HepG2 (cell line): ENCODE measurements around the gene IL1RL1. TPM values are rescaled to one million over a fixed set of nuclear protein-coding genes. Genes with fewer than 3 reads are reported as not detected.

Experiments
- ATAC-seq: fragments of 200-7000 bp; cut with Tn5 transposase; 3 replicates; pipeline ENCODE4 v1.9.1; 2020; ENCODE audit warnings: mild to moderate bottlenecking, moderate library complexity
- BruUV-seq: library from RNA; stranded (reverse); fragments of 400-500 nt; replicated peaks from 2 replicates; lab custom pipeline; 2021; lab: Mats Ljungman, UMichigan
- CTCF ChIA-PET: fragments of 300-600 bp; formaldehyde crosslinking; extraction: SDS; loops from one replicate; lab custom pipeline; 2021; ENCODE audit warnings: low total read pairs, inconsistent platforms, low intra/inter-chr PET ratio; lab: Yijun Ruan, JAX
- POLR2A ChIA-PET: fragments of 350-600 bp; sonication (Branson Sonifier 250); formaldehyde crosslinking; loops from one replicate; lab custom pipeline; 2020; ENCODE audit warnings: antibody characterized with exemption, inconsistent platforms; lab: Yijun Ruan, JAX
- DNase-seq: peaks from one replicate; pipeline ENCODE4 v3.0.0-alpha.2; 2015; ENCODE audit warnings: low spot score
- FAIRE-seq: peaks from 3 replicates; lab custom pipeline; 2011; peaks lifted over from hg19 to GRCh38; lab: Jason Lieb, UNC
- H2AFZ ChIP-seq: one replicate; pipeline ENCODE4 v1.6.1; 2011; ENCODE audit warnings: low read length, inconsistent platforms
- H3K27ac ChIP-seq: fragments of 300-600 bp; 3 replicates; pipeline ENCODE4 v1.8.0; 2011; ENCODE audit warnings: mixed run types, mild to moderate bottlenecking, mixed read lengths, low read length, inconsistent platforms; ENCODE audit not compliant: insufficient read depth; ENCODE audit errors: extremely low read length
- H3K27me3 ChIP-seq, 2 experiments: fragments of 200-600 bp in 1 of 2; 2 replicates in 1 of 2; 3 replicates in 1 of 2; pipeline versions ENCODE4 v1.6.0 to v1.8.0; 2011; ENCODE audit warnings: low read length in 2 of 2, mild to moderate bottlenecking in 2 of 2, moderate library complexity in 2 of 2, inconsistent platforms in 1 of 2; ENCODE audit not compliant: insufficient read depth in 2 of 2, control insufficient read depth in 1 of 2
- H3K36me3 ChIP-seq, 2 experiments: fragments of 200-600 bp in 1 of 2; replicated peaks in 1 of 2; 2 replicates in 1 of 2; 3 replicates in 1 of 2; pipeline versions ENCODE4 v1.5.1 to v1.8.0; 2011; ENCODE audit warnings: low read length in 2 of 2, inconsistent platforms in 1 of 2; ENCODE audit not compliant: insufficient read depth in 2 of 2, control insufficient read depth in 1 of 2
- H3K4me1 ChIP-seq: 2 replicates; pipeline ENCODE4 v1.5.1; 2012; ENCODE audit warnings: low read length, inconsistent platforms; ENCODE audit not compliant: insufficient read depth
- H3K4me2 ChIP-seq: 2 replicates; pipeline ENCODE4 v1.6.0; 2011; ENCODE audit warnings: low read depth, low read length, inconsistent platforms
- H3K4me3 ChIP-seq, 3 experiments: fragments of 200-600 bp in 1 of 3; sonication (generic), shearing (Covaris generic) in 1 of 3; replicated peaks in 1 of 3; 2 replicates each; pipeline ENCODE4 v1.5.1; 2011 to 2016; ENCODE audit warnings: low read length in 3 of 3, inconsistent platforms in 2 of 3, low read depth in 2 of 3, mild to moderate bottlenecking in 2 of 3, control low read depth in 1 of 3, mixed read lengths in 1 of 3; ENCODE audit not compliant: insufficient read depth in 1 of 3
- H3K79me2 ChIP-seq: one replicate; pipeline ENCODE4 v1.6.1; 2011; ENCODE audit warnings: low read length, inconsistent platforms; ENCODE audit not compliant: insufficient read depth
- H3K9ac ChIP-seq: 2 replicates; pipeline ENCODE4 v1.6.0; 2011; ENCODE audit warnings: mild to moderate bottlenecking, low read depth, low read length, inconsistent platforms; ENCODE audit not compliant: insufficient read depth
- H3K9me3 ChIP-seq: 2 replicates; pipeline ENCODE4 v1.5.1; 2012; ENCODE audit warnings: mild to moderate bottlenecking, low read length
- H4K20me1 ChIP-seq: 2 replicates; pipeline ENCODE4 v1.6.0; 2011; ENCODE audit warnings: inconsistent platforms, mild to moderate bottlenecking, low read length, moderate library complexity; ENCODE audit not compliant: insufficient read depth
- AFF4 ChIP-seq: sonication (generic); formaldehyde crosslinking; IDR thresholded peaks from 2 replicates; pipeline ENCODE4 v1.4.0; 2020; ENCODE audit warnings: missing genetic modification reagents
- HCFC1 ChIP-seq: fragments of 150-350 bp; IDR thresholded peaks from 2 replicates; pipeline ENCODE4 v1.6.1; 2014; ENCODE audit warnings: low read depth, low read length
- LCORL ChIP-seq, 2 experiments: fragments of 450-650 bp in 1 of 2; sonication (generic) in 1 of 2; formaldehyde crosslinking in 1 of 2; IDR thresholded peaks; 2 replicates each; pipeline versions ENCODE4 v1.5.0 to v1.6.1; 2017 to 2020; ENCODE audit warnings: antibody characterized with exemption in 1 of 2, missing genetic modification reagents in 1 of 2
- MATR3 ChIP-seq: sonication (generic); formaldehyde crosslinking; IDR thresholded peaks from 2 replicates; pipeline ENCODE4 v1.4.0; 2020; ENCODE audit warnings: missing genetic modification reagents
- SALL1 ChIP-seq: sonication (generic); formaldehyde crosslinking; IDR thresholded peaks from 2 replicates; pipeline ENCODE4 v1.8.0; 2022; ENCODE audit warnings: mild to moderate bottlenecking, missing genetic modification reagents
- ZNF629 ChIP-seq: sonication (generic); formaldehyde crosslinking; conservative IDR thresholded peaks from 2 replicates; pipeline ENCODE4 v1.5.0; 2020; ENCODE audit warnings: missing genetic modification reagents
- ZNF660 ChIP-seq: sonication (generic); formaldehyde crosslinking; IDR thresholded peaks from 2 replicates; pipeline ENCODE4 v1.5.1; 2020; ENCODE audit warnings: mild to moderate bottlenecking, low read depth, missing genetic modification reagents, borderline replicate concordance
- ZNF800 ChIP-seq: sonication (generic); formaldehyde crosslinking; IDR thresholded peaks from 2 replicates; pipeline ENCODE4 v1.4.0; 2020; ENCODE audit warnings: missing genetic modification reagents
- ZNF883 ChIP-seq: sonication (generic); formaldehyde crosslinking; IDR thresholded peaks from 2 replicates; pipeline ENCODE4 v1.5.1; 2020; ENCODE audit warnings: mild to moderate bottlenecking, missing genetic modification reagents; ENCODE audit errors: not compliant biosample characterization
- WGBS: methylation state at CpG from one replicate; pipeline ENCODE4 v1.1.6; 2017; ENCODE audit warnings: low lambda C conversion rate; 5-methylcytosine and 5-hydroxymethylcytosine counted together
- in situ Hi-C: cut with HindIII; loops from 2 replicates; pipeline ENCODE4 v1.10.0; 2017; ENCODE audit warnings: low pct_unique_long_range_greater_than_20kb; ENCODE audit not compliant: extremely low pct_ligation_motif_present
- intact Hi-C: fragments of 100-400 bp; cut with micrococcal nuclease; formaldehyde crosslinking; loops from one replicate; pipeline ENCODE4 v1.10.0; 2022; ENCODE audit not compliant: unreplicated experiment
- polyA plus RNA-seq, 8 experiments: library from polyadenylated mRNA; depleted of rRNA in 3 of 8; stranded (reverse) in 7 of 8; unstranded in 1 of 8; fragments of >200 nt; fragmentation: Illumina TruSeq in 4 of 8; extraction: Trizol in 4 of 8; gene quantifications; 2 replicates each; pipeline versions ENCODE4 v1.2.1 to v1.2.3, GENCODE V29; 2011 to 2016; ENCODE audit warnings: low read depth in 4 of 8, missing spikeins in 1 of 8, mixed read lengths in 1 of 8; ENCODE audit not compliant: insufficient read depth in 1 of 8
- total RNA-seq, 5 experiments: library from RNA; depleted of rRNA; stranded (reverse); fragments of >200 nt; fragmentation: Illumina TruSeq; extraction: Trizol; gene quantifications; 2 replicates each; pipeline ENCODE4 v1.2.3, GENCODE V29; 2016; ENCODE audit warnings: low read depth in 1 of 5
- TF ChIP-seq, protein P1 (sequence below): sonication (generic); formaldehyde crosslinking; IDR thresholded peaks from 2 replicates; pipeline ENCODE4 v1.5.1; 2020; ENCODE audit warnings: mild to moderate bottlenecking, missing genetic modification reagents, borderline replicate concordance
- TF ChIP-seq, protein P2 (sequence below): sonication (generic); formaldehyde crosslinking; IDR thresholded peaks from 2 replicates; pipeline ENCODE4 v1.5.0; 2020; ENCODE audit warnings: mild to moderate bottlenecking, missing genetic modification reagents
- TF ChIP-seq, protein P3 (sequence below): sonication (generic); formaldehyde crosslinking; IDR thresholded peaks from 2 replicates; pipeline ENCODE4 v1.4.0; 2020; ENCODE audit warnings: mild to moderate bottlenecking, missing genetic modification reagents

The IL1RL1 gene
- total and polyA plus RNA-seq, 2 of the 13 experiments (the other 11 are each of a cell fraction or from before 2014, with no cell fraction given), result 0.02 to 0.03 TPM

DNA sequence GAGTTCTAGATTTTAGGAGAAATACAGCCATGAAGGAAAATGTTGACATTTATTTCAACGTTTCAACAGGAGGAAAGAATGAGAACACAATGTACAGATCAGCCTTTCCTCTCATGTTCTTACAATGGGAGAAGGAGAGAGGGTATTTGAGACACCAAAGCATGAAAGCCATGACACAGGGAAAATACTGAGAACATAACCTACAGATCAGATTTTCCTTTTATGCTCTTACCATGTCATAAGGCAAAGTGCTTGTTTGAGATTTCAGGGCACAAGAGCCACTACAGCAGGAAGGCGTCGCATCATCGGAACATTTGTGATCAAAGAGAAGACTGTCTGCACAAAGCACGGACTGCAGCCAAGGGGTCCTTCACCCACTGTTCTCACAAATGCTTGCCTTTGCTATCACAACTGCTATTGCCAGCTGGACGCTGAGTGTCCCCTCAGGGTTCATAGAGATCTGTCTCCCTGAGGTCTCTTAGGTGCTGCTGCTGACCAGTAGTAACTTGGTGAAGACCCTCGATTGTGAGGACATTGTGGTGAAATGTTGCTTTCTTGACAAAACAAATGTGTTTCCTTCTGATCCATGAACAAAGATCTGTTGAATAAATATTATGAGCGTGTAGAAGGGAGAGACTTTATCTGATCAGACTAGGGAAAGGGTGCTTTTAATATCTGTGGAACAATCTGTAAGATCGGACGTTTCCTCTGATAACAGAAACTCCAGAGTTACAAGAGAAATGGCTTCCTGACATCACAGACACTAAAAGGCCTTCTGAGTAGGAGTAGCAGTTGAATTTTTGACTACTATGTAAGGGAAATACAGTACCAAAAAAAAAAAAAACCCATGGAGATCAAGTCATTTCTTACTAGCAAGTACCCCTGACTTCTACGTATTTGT lies 6.4 kb upstream of the IL1RL1 start:
- in situ Hi-C loops, result no loop called here
- TF ChIP-seq, protein P1, sequence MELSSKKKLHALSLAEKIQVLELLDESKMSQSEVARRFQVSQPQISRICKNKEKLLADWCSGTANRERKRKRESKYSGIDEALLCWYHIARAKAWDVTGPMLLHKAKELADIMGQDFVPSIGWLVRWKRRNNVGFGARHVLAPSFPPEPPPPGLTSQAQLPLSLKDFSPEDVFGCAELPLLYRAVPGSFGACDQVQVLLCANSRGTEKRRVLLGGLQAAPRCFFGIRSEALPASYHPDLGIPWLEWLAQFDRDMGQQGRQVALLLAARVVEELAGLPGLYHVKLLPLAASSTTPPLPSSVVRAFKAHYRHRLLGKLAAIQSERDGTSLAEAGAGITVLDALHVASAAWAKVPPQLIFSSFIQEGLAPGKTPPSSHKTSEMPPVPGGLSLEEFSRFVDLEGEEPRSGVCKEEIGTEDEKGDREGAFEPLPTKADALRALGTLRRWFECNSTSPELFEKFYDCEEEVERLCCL (CRISPR knock-in tag), result no peak
- TF ChIP-seq ZNF883, result no peak
- TF ChIP-seq, protein P2, sequence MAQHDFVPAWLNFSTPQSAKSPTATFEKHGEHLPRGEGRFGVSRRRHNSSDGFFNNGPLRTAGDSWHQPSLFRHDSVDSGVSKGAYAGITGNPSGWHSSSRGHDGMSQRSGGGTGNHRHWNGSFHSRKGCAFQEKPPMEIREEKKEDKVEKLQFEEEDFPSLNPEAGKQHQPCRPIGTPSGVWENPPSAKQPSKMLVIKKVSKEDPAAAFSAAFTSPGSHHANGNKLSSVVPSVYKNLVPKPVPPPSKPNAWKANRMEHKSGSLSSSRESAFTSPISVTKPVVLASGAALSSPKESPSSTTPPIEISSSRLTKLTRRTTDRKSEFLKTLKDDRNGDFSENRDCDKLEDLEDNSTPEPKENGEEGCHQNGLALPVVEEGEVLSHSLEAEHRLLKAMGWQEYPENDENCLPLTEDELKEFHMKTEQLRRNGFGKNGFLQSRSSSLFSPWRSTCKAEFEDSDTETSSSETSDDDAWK (CRISPR knock-in tag), result no peak
- TF ChIP-seq ZNF629 (CRISPR knock-in tag), result no peak
- TF ChIP-seq ZNF800 (CRISPR knock-in tag), result no peak
- no peak for TF ChIP-seq ZNF660 (CRISPR knock-in tag)
- TF ChIP-seq, protein P3, sequence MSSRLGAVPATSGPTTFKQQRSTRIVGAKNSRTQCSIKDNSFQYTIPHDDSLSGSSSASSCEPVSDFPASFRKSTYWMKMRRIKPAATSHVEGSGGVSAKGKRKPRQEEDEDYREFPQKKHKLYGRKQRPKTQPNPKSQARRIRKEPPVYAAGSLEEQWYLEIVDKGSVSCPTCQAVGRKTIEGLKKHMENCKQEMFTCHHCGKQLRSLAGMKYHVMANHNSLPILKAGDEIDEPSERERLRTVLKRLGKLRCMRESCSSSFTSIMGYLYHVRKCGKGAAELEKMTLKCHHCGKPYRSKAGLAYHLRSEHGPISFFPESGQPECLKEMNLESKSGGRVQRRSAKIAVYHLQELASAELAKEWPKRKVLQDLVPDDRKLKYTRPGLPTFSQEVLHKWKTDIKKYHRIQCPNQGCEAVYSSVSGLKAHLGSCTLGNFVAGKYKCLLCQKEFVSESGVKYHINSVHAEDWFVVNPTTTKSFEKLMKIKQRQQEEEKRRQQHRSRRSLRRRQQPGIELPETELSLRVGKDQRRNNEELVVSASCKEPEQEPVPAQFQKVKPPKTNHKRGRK (CRISPR knock-in tag), result no peak
- TF ChIP-seq LCORL (IDR thresholded peaks at IDR 0.05), result no peak
- no peak for TF ChIP-seq LCORL (CRISPR knock-in tag; IDR thresholded peaks at IDR 0.05)
- no peak for TF ChIP-seq AFF4 (CRISPR knock-in tag)
- TF ChIP-seq SALL1 (CRISPR knock-in tag), result no peak
- no peak for TF ChIP-seq HCFC1
- no peak for TF ChIP-seq MATR3 (CRISPR knock-in tag)

More for the DNA sequence above, 6.4 kb upstream of the IL1RL1 start:
- Histone ChIP-seq H2AFZ (no peak overlapping the region), H3K4me1 (no peaks in the 10 kb centered on the region), H3K9me3 (no peaks in the 10 kb centered on the region), H3K9ac (no peak overlapping the region), H3K27me3 (peaks cover 1 to 10% of the 10 kb centered on the region in 2 experiments; a peak in 2 of 5 replicates), H3K36me3 (no peaks in the 10 kb centered on the region), H3K27ac (no peak overlapping the region), H3K4me2 (no peak overlapping the region), H3K79me2 (no peaks in the 10 kb centered on the region), H3K4me3 (no peak overlapping the region), H4K20me1 (no peaks in the 10 kb centered on the region)
- FAIRE-seq, result no peak
- no peak for DNase-seq
- POLR2A ChIA-PET, result no interaction called here
- WGBS, result 44% methylated on average over 11 of the region's 11 CpGs
- CTCF ChIA-PET, result no interaction called here
- intact Hi-C loops, result no loop called here
- ATAC-seq, result no peak
- BruUV-seq, result no TSS peak
